Prostate gland (tissue), 2 donors: Measurements from ENCODE around the gene IRF9.

Experiments used
- POLR2A ChIP-seq: fragments of 450-650 bp; IDR thresholded peaks from one replicate; pipeline ENCODE4 v1.6.1; 2016; ENCODE audit warnings: antibody characterized with exemption, mild to moderate bottlenecking
- POLR2AphosphoS5 ChIP-seq: sonication (generic); formaldehyde crosslinking; IDR thresholded peaks from one replicate; pipeline ENCODE4 v1.6.1; 2017; ENCODE audit warnings: antibody characterized with exemption
- TF ChIP-seq, protein P1 (sequence below), 4 experiments: fragments of 200-600 bp in 2 of 4; fragments of 450-650 bp in 2 of 4; sonication (generic) in 2 of 4; IDR thresholded peaks; 1 replicate in 3 of 4; 2 replicates in 1 of 4; pipeline ENCODE4 v1.5.1; 2016 to 2019; ENCODE audit warnings: antibody characterized with exemption in 4 of 4, mild to moderate bottlenecking in 2 of 4, moderate library complexity in 2 of 4

DNA sequence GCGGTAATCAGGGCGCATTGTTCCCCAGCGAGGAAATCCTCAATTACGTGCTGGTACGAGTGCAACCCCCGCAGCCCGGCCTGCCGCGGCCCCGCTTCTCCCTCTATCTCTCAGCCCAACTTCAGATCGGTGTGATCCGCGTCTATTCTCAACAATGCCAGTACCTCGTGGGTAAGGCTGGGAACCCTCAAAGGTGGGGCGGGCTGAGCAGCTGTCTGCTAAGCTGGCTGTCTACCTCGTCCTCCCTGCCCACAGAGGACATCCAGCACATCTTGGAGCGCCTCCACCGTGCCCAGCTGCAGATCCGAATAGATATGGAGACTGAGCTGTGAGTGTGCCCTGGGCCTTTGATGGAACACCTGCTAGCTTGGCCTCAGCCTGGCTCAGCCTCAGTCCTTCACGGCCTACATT is 11.8 kb downstream of the IRF9 start:
- TF ChIP-seq, protein P1, sequence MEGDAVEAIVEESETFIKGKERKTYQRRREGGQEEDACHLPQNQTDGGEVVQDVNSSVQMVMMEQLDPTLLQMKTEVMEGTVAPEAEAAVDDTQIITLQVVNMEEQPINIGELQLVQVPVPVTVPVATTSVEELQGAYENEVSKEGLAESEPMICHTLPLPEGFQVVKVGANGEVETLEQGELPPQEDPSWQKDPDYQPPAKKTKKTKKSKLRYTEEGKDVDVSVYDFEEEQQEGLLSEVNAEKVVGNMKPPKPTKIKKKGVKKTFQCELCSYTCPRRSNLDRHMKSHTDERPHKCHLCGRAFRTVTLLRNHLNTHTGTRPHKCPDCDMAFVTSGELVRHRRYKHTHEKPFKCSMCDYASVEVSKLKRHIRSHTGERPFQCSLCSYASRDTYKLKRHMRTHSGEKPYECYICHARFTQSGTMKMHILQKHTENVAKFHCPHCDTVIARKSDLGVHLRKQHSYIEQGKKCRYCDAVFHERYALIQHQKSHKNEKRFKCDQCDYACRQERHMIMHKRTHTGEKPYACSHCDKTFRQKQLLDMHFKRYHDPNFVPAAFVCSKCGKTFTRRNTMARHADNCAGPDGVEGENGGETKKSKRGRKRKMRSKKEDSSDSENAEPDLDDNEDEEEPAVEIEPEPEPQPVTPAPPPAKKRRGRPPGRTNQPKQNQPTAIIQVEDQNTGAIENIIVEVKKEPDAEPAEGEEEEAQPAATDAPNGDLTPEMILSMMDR (IDR thresholded peaks at IDR 0.05), result no peak
- no peak for TF ChIP-seq POLR2A
- TF ChIP-seq POLR2AphosphoS5, result no peak
